K562 (cell line): Measurements from ENCODE around the gene BRDT.

Experiments used
- ATF1 ChIP-seq, 2 experiments: fragments of 450-650 bp in 1 of 2; IDR thresholded peaks; 2 replicates each; pipeline ENCODE4 v1.6.1; 2016; ENCODE audit warnings: missing compliant biosample characterization in 1 of 2, missing genetic modification characterization in 1 of 2
- BRD9 ChIP-seq: fragments of 450-650 bp; IDR thresholded peaks from 2 replicates; pipeline ENCODE4 v1.6.1; 2018; ENCODE audit warnings: low read depth; ENCODE audit not compliant: partially characterized antibody
- EZH2 ChIP-seq: IDR thresholded peaks from 2 replicates; pipeline ENCODE4 v1.6.1; 2012; ENCODE audit warnings: low read depth, mild to moderate bottlenecking, inconsistent platforms, low read length, borderline replicate concordance
- GABPA ChIP-seq: fragments of 200-800 bp; sonication (Bioruptor generic); conservative IDR thresholded peaks from 2 replicates; pipeline ENCODE4 v1.6.1; 2016; ENCODE audit warnings: low read depth, missing genetic modification characterization, missing compliant biosample characterization
- MYC ChIP-seq, 2 experiments: fragments of 250-450 bp in 1 of 2; sonication (Bioruptor Pico) in 1 of 2; IDR thresholded peaks; 2 replicates each; pipeline versions ENCODE4 v1.5.1 to v1.6.1; 2012 to 2021; ENCODE audit warnings: low read depth in 2 of 2, borderline replicate concordance in 1 of 2, improper control_type of control experiment in 1 of 2, low read length in 1 of 2, mild to moderate bottlenecking in 1 of 2, moderate library complexity in 1 of 2
- NELFE ChIP-seq: IDR thresholded peaks from 2 replicates; pipeline ENCODE4 v1.6.1; 2011; ENCODE audit warnings: mild to moderate bottlenecking; ENCODE audit not compliant: insufficient read depth, insufficient read length
- RAD21 ChIP-seq, 2 experiments: fragments of 250-450 bp in 1 of 2; fragments of 450-650 bp in 1 of 2; sonication (Bioruptor Pico) in 1 of 2; formaldehyde crosslinking in 1 of 2; IDR thresholded peaks in 1 of 2; conservative IDR thresholded peaks in 1 of 2; 2 replicates each; pipeline versions ENCODE4 v1.4.0 to v1.8.0; 2020 to 2022; ENCODE audit warnings: mild to moderate bottlenecking in 2 of 2, moderate library complexity in 1 of 2
- SMARCE1 ChIP-seq: fragments of 450-650 bp; IDR thresholded peaks from 2 replicates; pipeline ENCODE4 v1.7.1; 2016; ENCODE audit warnings: mild to moderate bottlenecking
- SNRNP70 ChIP-seq: fragments of 200-400 bp; formaldehyde crosslinking; optimal IDR thresholded peaks from 2 replicates; pipeline ENCODE3; 2017; ENCODE audit warnings: low read depth, low read length
- TF ChIP-seq, protein P1 (sequence below), 3 experiments: IDR thresholded peaks in 2 of 3; conservative IDR thresholded peaks in 1 of 3; 2 replicates each; pipeline ENCODE4 v1.5.1; 2011 to 2012; ENCODE audit warnings: low read length in 3 of 3, mild to moderate bottlenecking in 3 of 3, control low read depth in 2 of 3, improper control_type of control experiment in 1 of 3, inconsistent platforms in 1 of 3, low read depth in 1 of 3, mixed read lengths in 1 of 3, moderate library complexity in 1 of 3; ENCODE audit not compliant: insufficient read depth in 2 of 3
- TF ChIP-seq, protein P2 (sequence below), 2 experiments: IDR thresholded peaks; 2 replicates each; pipeline ENCODE4 v1.6.1; 2012; ENCODE audit warnings: improper control_type of control experiment in 2 of 2, low read depth in 2 of 2, low read length in 2 of 2, borderline replicate concordance in 1 of 2
- TF ChIP-seq, protein P3 (sequence below): fragments of 250-450 bp; sonication (Bioruptor Pico); IDR thresholded peaks from 2 replicates; pipeline ENCODE4 v1.4.0; 2020

DNA sequence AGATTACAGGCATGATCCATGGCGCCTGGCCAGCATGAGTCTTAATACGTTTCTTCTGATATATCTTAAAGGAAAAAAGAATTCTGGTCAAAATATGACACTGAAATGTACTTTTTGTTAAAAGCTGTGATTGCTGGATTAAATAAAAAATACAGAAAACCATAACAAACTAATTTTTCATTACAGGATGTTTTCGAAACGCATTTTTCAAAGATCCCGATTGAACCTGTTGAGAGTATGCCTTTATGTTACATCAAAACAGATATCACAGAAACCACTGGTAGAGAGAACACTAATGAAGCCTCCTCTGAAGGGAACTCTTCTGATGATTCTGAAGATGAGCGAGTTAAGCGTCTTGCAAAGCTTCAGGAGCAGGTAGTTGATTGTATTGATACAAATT lies 30.2 kb downstream of the BRDT start:
- TF ChIP-seq NELFE = no peak
- no peak for TF ChIP-seq MYC (IDR thresholded peaks at IDR 0.05; ENCODE audit: low read depth, low read length)
- no peak for TF ChIP-seq MYC (CRISPR knock-in tag; IDR thresholded peaks at IDR 0.05; ENCODE audit: borderline replicate concordance, low read depth)
- TF ChIP-seq, protein P1, sequence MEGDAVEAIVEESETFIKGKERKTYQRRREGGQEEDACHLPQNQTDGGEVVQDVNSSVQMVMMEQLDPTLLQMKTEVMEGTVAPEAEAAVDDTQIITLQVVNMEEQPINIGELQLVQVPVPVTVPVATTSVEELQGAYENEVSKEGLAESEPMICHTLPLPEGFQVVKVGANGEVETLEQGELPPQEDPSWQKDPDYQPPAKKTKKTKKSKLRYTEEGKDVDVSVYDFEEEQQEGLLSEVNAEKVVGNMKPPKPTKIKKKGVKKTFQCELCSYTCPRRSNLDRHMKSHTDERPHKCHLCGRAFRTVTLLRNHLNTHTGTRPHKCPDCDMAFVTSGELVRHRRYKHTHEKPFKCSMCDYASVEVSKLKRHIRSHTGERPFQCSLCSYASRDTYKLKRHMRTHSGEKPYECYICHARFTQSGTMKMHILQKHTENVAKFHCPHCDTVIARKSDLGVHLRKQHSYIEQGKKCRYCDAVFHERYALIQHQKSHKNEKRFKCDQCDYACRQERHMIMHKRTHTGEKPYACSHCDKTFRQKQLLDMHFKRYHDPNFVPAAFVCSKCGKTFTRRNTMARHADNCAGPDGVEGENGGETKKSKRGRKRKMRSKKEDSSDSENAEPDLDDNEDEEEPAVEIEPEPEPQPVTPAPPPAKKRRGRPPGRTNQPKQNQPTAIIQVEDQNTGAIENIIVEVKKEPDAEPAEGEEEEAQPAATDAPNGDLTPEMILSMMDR (IDR thresholded peaks at IDR 0.05 in 2 of 3, conservative IDR thresholded peaks at IDR 0.05 in 1 of 3; ENCODE audit: insufficient read depth in 2 of 3, low read depth in 1 of 3, low read length in 3 of 3) = no peak
- TF ChIP-seq, protein P2, sequence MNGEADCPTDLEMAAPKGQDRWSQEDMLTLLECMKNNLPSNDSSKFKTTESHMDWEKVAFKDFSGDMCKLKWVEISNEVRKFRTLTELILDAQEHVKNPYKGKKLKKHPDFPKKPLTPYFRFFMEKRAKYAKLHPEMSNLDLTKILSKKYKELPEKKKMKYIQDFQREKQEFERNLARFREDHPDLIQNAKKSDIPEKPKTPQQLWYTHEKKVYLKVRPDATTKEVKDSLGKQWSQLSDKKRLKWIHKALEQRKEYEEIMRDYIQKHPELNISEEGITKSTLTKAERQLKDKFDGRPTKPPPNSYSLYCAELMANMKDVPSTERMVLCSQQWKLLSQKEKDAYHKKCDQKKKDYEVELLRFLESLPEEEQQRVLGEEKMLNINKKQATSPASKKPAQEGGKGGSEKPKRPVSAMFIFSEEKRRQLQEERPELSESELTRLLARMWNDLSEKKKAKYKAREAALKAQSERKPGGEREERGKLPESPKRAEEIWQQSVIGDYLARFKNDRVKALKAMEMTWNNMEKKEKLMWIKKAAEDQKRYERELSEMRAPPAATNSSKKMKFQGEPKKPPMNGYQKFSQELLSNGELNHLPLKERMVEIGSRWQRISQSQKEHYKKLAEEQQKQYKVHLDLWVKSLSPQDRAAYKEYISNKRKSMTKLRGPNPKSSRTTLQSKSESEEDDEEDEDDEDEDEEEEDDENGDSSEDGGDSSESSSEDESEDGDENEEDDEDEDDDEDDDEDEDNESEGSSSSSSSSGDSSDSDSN (IDR thresholded peaks at IDR 0.05; ENCODE audit: borderline replicate concordance in 1 of 2, low read depth in 2 of 2, low read length in 2 of 2) = no peak
- no peak for TF ChIP-seq SMARCE1
- no peak for TF ChIP-seq RAD21 (CRISPR knock-in tag; conservative IDR thresholded peaks at IDR 0.05 in 1 of 2, IDR thresholded peaks at IDR 0.05 in 1 of 2)
- no peak for TF ChIP-seq GABPA (tag)
- TF ChIP-seq ATF1 (CRISPR knock-in tag; IDR thresholded peaks at IDR 0.05) = no peak
- no peak for TF ChIP-seq ATF1 (tag; IDR thresholded peaks at IDR 0.05)
- no peak for TF ChIP-seq SNRNP70
- no peak for TF ChIP-seq BRD9
- TF ChIP-seq EZH2 = no peak
- TF ChIP-seq, protein P3, sequence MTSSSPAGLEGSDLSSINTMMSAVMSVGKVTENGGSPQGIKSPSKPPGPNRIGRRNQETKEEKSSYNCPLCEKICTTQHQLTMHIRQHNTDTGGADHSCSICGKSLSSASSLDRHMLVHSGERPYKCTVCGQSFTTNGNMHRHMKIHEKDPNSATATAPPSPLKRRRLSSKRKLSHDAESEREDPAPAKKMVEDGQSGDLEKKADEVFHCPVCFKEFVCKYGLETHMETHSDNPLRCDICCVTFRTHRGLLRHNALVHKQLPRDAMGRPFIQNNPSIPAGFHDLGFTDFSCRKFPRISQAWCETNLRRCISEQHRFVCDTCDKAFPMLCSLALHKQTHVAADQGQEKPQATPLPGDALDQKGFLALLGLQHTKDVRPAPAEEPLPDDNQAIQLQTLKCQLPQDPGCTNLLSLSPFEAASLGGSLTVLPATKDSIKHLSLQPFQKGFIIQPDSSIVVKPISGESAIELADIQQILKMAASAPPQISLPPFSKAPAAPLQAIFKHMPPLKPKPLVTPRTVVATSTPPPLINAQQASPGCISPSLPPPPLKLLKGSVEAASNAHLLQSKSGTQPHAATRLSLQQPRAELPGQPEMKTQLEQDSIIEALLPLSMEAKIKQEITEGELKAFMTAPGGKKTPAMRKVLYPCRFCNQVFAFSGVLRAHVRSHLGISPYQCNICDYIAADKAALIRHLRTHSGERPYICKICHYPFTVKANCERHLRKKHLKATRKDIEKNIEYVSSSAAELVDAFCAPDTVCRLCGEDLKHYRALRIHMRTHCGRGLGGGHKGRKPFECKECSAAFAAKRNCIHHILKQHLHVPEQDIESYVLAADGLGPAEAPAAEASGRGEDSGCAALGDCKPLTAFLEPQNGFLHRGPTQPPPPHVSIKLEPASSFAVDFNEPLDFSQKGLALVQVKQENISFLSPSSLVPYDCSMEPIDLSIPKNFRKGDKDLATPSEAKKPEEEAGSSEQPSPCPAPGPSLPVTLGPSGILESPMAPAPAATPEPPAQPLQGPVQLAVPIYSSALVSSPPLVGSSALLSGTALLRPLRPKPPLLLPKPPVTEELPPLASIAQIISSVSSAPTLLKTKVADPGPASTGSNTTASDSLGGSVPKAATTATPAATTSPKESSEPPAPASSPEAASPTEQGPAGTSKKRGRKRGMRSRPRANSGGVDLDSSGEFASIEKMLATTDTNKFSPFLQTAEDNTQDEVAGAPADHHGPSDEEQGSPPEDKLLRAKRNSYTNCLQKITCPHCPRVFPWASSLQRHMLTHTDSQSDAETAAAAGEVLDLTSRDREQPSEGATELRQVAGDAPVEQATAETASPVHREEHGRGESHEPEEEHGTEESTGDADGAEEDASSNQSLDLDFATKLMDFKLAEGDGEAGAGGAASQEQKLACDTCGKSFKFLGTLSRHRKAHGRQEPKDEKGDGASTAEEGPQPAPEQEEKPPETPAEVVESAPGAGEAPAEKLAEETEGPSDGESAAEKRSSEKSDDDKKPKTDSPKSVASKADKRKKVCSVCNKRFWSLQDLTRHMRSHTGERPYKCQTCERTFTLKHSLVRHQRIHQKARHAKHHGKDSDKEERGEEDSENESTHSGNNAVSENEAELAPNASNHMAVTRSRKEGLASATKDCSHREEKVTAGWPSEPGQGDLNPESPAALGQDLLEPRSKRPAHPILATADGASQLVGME (CRISPR knock-in tag) = no peak
